Transverse colon (tissue), 4 donors: Measurements from ENCODE around the gene UBE2O. TPM values are rescaled to one million over a fixed set of nuclear protein-coding genes. Genes with fewer than 3 reads are reported as not detected.

Experiments
- DNase-seq: peaks from one replicate; pipeline ENCODE4 v3.0.0-alpha.2; 2019
- H3K27ac ChIP-seq, 4 donors: fragments of 200-600 bp; sonication (generic); 2 replicates each; pipeline ENCODE4 v1.5.1; 2016 to 2018; ENCODE audit warnings: inconsistent platforms in 4 of 4
- H3K27me3 ChIP-seq: fragments of 200-600 bp; sonication (generic); 2 replicates; pipeline ENCODE4 v1.5.1; 2017; ENCODE audit warnings: inconsistent platforms
- H3K36me3 ChIP-seq, 4 donors: fragments of 200-600 bp; sonication (generic); 2 replicates each; pipeline ENCODE4 v1.5.1; 2017 to 2019; ENCODE audit warnings: inconsistent platforms in 4 of 4
- H3K4me1 ChIP-seq, 4 donors: fragments of 200-600 bp; sonication (generic); 2 replicates each; pipeline ENCODE4 v1.5.1; 2017 to 2020; ENCODE audit warnings: inconsistent platforms in 4 of 4
- H3K4me3 ChIP-seq, 4 donors: fragments of 200-600 bp; sonication (generic); 1 replicate in 1 of 4; 2 replicates in 3 of 4; pipeline versions ENCODE4 v1.5.1 to v1.6.1; 2017 to 2019; ENCODE audit warnings: inconsistent platforms in 4 of 4
- H3K9me3 ChIP-seq, 2 donors: fragments of 200-600 bp; sonication (generic); 2 replicates each; pipeline ENCODE4 v1.5.1; 2017 to 2019; ENCODE audit warnings: inconsistent platforms in 2 of 2
- CTCF ChIP-seq, 5 experiments: fragments of 200-600 bp in 3 of 5; fragments of 450-650 bp in 2 of 5; sonication (generic) in 3 of 5; IDR thresholded peaks; 1 replicate in 2 of 5; 2 replicates in 3 of 5; pipeline ENCODE4 v1.5.1; 2016 to 2017; ENCODE audit warnings: antibody characterized with exemption in 5 of 5, inconsistent platforms in 3 of 5, mild to moderate bottlenecking in 2 of 5, moderate library complexity in 1 of 5
- EP300 ChIP-seq: sonication (generic); formaldehyde crosslinking; IDR thresholded peaks from one replicate; pipeline ENCODE4 v1.6.1; 2017; ENCODE audit warnings: antibody characterized with exemption, low read depth
- POLR2A ChIP-seq: fragments of 450-650 bp; IDR thresholded peaks from one replicate; pipeline ENCODE4 v1.6.1; 2016; ENCODE audit warnings: antibody characterized with exemption, mild to moderate bottlenecking, moderate library complexity
- POLR2AphosphoS5 ChIP-seq, 3 donors: sonication (generic); formaldehyde crosslinking; IDR thresholded peaks; one replicate each; pipeline ENCODE4 v1.6.1; 2016; ENCODE audit warnings: antibody characterized with exemption in 3 of 3
- WGBS, 2 donors: methylation state at CpG; one replicate each; pipeline ENCODE4 v1.1.5; 2018; ENCODE audit warnings: low coverage in 1 of 2; 5-methylcytosine and 5-hydroxymethylcytosine counted together
- in situ Hi-C, 4 donors: fragments of 200-750 bp; cut with MboI; loops; one replicate each; pipeline versions ENCODE4 v1.15.0 to v1.15.1; 2017; ENCODE audit warnings: low sequenced_read_pairs in 3 of 4, low pct_ligation_motif_present in 1 of 4, low pct_unique_long_range_greater_than_20kb in 1 of 4
- intact Hi-C: fragments of 100-400 bp; cut with DNase I; formaldehyde crosslinking; loops from one replicate; pipeline ENCODE4 v1.15.1; 2023; ENCODE audit warnings: low total_unique reads
- total RNA-seq, 4 donors: library from RNA; depleted of rRNA; stranded (reverse); fragments of >200 nt; gene quantifications; one replicate each; pipeline ENCODE4 v1.1.0, GENCODE V29; 2016

Gene UBE2O
- total RNA-seq, 4 donors from 2014 or later, result 9.8 to 28.8 (median 15.9) TPM

- WGBS, 2 donors, result 1% methylated on average over 62 of the region's 65 CpGs; no CpG with 5 or more reads in 1 of the 2 donors
- DNase-seq, result peak; percentile 47
- Histone ChIP-seq H3K36me3 (no peaks in the 10 kb centered on the region), H3K4me1 (peaks cover 8 to 41% (median 37%) of the 10 kb centered on the region in 4 donors), H3K27ac (peak overlapping the region; percentile 64 to 81 (median 76)), H3K27me3 (peaks cover 18% of the 10 kb centered on the region), H3K4me3 (peak overlapping the region; percentile 22 to 66 (median 56)), H3K9me3 (no peaks in the 10 kb centered on the region)
- intact Hi-C loops (no loop called here), in situ Hi-C loops (no loop called here)
- peak in 3 of 5 experiments; percentile 19 to 54 (median 50) for TF ChIP-seq CTCF (IDR thresholded peaks at IDR 0.05)
- no peak for TF ChIP-seq POLR2AphosphoS5 (IDR thresholded peaks at IDR 0.05)
These were observed 69.3 kb downstream of the UBE2O start for GRCh38 chr17:76383546-76384221.

- intact Hi-C loops (no loop called here), in situ Hi-C loops (no loop called here)
- H3K27me3 ChIP-seq, result peaks cover 18% of the 10 kb centered on the region
- peak; percentile 67 for DNase-seq
- no peak for TF ChIP-seq EP300
- peak in 1 of 3 donors; percentile 38 for TF ChIP-seq POLR2AphosphoS5 (IDR thresholded peaks at IDR 0.05)
- no peaks in the 10 kb centered on the region for H3K36me3 ChIP-seq
- H3K4me3 ChIP-seq, result peak overlapping the region; percentile 22 to 66 (median 56)
- no peaks in the 10 kb centered on the region for H3K9me3 ChIP-seq
- 3% methylated on average over 31 of the region's 80 CpGs; no CpG with 5 or more reads in 1 of the 2 donors for WGBS, 2 donors
- peak overlapping the region; percentile 64 to 81 (median 76) for H3K27ac ChIP-seq
- H3K4me1 ChIP-seq, result peaks cover 8 to 41% (median 37%) of the 10 kb centered on the region in 4 donors
These were observed 70.0 kb downstream of the UBE2O start for GRCh38 chr17:76382803-76383545.

- H3K27me3 ChIP-seq, result peaks cover 18% of the 10 kb centered on the region
- peaks cover 8 to 41% (median 37%) of the 10 kb centered on the region in 4 donors for H3K4me1 ChIP-seq
- in situ Hi-C loops (no loop called here), intact Hi-C loops (no loop called here)
- H3K36me3 ChIP-seq, result no peaks in the 10 kb centered on the region
- peak overlapping the region; percentile 64 to 81 (median 76) for H3K27ac ChIP-seq
- no peak for TF ChIP-seq CTCF (IDR thresholded peaks at IDR 0.05)
- no peak for TF ChIP-seq EP300
- TF ChIP-seq POLR2A, result no peak
- TF ChIP-seq POLR2AphosphoS5 (IDR thresholded peaks at IDR 0.05), result no peak
- no peaks in the 10 kb centered on the region for H3K9me3 ChIP-seq
- H3K4me3 ChIP-seq, result peak overlapping the region in 3 of 4 donors; percentile 51 to 66 (median 60)
- WGBS, 2 donors, result 37% methylated on average over 17 of the region's 21 CpGs; no CpG with 5 or more reads in 1 of the 2 donors
- DNase-seq, result no peak
These were observed 70.6 kb downstream of the UBE2O start for GRCh38 chr17:76382351-76382802.

GRCh38 chr17:76381633-76382350 is 71.2 kb downstream of the UBE2O start:
- 50 to 84% methylated on average over 2 to 19 of the region's 19 CpGs for WGBS, 2 donors

More at GRCh38 chr17:76381633-76382350, 71.2 kb downstream of the UBE2O start:
- peak overlapping the region in 3 of 4 donors; percentile 75 to 81 (median 77) for H3K27ac ChIP-seq
- DNase-seq, result no peak
- intact Hi-C loops (no loop called here), in situ Hi-C loops (no loop called here)
- no peaks in the 10 kb centered on the region for H3K36me3 ChIP-seq
- TF ChIP-seq CTCF (IDR thresholded peaks at IDR 0.05) (no peak), POLR2A (no peak), EP300 (no peak), POLR2AphosphoS5 (IDR thresholded peaks at IDR 0.05) (no peak)
- H3K27me3 ChIP-seq, result peaks cover 18% of the 10 kb centered on the region
- peaks cover 8 to 41% (median 37%) of the 10 kb centered on the region in 4 donors for H3K4me1 ChIP-seq
- no peaks in the 10 kb centered on the region for H3K9me3 ChIP-seq
- peak overlapping the region in 1 of 4 donors; percentile 60 for H3K4me3 ChIP-seq
